CD4-positive, alpha-beta T cell treated with Interleukin-12 subunit alpha and Interleukin-12 subunit beta, for 1 hour (primary cell): ENCODE results near the gene TRMT2A.
"Not testable (repeated sequence)": the region's sequence is repeated elsewhere in the genome, so short reads cannot be mapped to it uniquely, and the experiment has no call there.

Experiments used
- DNase-seq: peaks from one replicate; pipeline ENCODE4 v3.0.0-alpha.2; 2020

TRMT2A gene, protein sequence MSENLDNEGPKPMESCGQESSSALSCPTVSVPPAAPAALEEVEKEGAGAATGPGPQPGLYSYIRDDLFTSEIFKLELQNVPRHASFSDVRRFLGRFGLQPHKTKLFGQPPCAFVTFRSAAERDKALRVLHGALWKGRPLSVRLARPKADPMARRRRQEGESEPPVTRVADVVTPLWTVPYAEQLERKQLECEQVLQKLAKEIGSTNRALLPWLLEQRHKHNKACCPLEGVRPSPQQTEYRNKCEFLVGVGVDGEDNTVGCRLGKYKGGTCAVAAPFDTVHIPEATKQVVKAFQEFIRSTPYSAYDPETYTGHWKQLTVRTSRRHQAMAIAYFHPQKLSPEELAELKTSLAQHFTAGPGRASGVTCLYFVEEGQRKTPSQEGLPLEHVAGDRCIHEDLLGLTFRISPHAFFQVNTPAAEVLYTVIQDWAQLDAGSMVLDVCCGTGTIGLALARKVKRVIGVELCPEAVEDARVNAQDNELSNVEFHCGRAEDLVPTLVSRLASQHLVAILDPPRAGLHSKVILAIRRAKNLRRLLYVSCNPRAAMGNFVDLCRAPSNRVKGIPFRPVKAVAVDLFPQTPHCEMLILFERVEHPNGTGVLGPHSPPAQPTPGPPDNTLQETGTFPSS

DNA sequence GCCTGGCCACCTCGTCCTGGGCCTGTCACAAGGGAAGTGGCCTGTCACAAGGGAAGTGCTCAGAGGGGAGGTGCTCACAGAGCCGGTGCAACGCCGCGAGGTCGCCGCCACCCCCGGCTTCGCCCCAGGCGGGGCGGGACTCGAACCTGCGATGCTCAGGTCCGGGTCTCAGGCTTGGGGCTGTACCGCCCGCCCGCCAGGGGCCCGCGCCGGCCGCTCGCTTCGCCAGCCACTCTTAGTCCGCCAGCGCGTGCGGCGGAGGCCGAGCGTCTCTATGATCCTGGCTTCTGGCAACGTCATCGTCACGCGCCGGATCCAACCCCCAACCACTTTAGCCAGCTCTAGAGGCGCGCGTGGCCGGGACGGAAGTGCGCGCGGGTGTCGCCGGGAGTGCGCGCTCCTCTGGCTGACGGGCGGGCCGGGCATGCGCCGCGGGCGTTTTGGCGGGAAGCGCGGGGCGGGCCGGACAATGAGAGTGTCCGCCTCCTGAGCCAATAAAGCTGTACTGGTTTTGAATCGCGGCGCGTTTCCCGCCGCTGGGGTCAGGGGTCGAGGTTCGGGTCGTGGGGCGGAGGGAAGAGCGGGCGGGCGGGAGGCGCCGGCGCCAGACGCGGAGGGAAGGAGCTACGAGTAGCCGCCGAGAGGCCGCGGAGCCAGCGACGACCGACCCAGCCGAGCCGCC is at the start of gene TRMT2A:
Gene TRMT2A (minus strand): TSS at position 276 of the 682 bp plus-strand sequence. CDS start 320 bp downstream, outside the sequence.
- peak; percentile 98 for DNase-seq

DNA sequence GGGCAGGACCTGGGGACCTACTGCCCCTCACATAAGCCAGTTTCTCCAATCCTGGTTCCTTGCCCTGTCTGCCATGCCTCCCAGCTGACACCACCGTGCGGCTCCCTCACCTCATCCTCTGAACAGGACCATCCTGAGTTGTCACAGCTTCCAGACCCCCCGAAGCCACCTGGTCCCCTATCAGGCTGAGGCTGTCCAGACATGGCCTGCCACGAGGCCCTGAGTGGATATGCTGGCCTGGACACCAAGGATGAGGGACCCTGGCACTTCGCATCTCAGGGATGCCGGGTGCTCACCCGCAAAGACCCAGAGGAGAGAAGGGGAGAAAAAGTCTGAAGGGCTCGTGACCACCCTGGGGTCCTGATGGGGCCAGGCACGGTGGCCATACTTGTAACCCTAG is 49.7 kb upstream of the TRMT2A start:
- DNase-seq = no peak

DNA sequence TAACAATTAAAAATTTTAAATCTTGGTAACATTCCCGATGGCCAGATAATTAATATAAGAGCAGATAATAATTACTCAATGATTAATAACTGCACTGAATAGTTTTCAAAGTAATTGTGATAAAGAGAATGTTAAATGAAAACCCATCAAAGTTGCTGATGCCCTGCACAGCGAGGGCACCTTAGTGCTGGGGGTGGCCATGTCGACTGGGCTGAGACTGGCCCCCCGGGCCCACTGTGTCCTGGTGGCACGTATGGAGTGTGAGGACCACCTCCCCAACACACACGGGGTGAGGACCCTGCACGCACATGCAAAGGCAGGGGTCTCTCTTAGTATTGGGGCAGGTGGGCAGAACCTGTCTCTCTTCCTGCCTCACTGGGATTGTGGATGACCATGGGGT is 48.9 kb upstream of the TRMT2A start:
- DNase-seq = no peak

DNA sequence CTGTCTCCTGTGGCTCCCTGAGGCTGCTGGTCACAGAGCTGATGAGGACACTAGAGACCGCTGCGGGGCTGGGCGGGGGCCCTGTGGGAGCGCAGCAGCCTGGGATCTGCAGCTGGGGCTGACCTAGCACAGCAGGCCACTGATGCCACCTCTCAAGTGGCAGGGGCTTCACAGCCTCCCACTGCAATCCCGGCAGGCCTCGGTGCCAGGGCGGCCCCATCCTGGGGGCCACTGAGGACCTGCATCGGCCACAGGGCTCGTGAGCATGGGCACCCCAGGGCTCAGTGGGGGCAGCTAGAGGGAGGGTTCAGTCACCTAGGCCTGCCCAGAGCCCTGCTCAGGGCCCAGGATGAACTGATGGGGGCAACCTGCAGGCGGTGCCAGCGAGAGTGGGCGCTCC is 48.4 kb upstream of the TRMT2A start:
- DNase-seq = no peak

DNA sequence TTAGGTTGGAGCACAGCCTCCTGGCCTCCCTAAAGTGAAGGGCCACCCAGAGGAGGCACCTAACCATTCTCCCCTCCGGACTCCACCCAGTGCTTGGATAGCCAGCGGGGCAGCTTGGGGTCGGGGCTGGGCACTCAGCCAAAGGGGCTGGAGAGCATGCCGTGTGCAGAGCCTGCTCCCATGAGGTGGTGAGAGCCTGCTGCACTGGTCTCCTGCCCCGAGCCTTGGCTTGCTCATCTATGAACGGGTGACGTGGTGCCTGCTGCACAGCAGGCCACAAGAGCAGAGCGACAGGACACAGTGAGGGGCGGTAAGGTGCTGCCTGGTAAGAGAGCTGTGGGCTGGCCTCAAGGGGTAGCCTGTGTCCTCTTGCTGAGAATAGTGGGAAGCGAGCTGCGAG is 47.8 kb upstream of the TRMT2A start:
- DNase-seq = no peak

DNA sequence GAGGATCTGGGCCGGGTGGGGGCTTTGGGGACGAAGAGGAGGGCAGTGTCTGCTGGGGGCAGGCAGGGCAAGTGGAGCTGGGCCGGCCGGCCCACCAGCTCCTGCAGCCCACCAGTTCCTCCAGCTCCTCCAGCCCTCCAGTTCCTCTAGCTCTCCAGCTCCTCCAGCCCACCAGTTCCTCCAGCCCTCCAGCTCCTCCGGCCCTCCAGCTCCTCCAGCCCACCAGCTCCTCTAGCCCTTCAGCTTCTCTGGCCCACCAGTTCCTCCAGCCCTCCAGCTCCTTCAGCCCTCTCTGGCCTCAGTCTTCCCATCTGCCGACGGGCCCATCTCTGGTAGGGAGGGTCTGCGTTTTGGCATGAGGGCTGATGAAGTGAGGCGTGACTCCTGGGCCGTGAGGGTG is 43.0 kb upstream of the TRMT2A start:
- no peak for DNase-seq

DNA sequence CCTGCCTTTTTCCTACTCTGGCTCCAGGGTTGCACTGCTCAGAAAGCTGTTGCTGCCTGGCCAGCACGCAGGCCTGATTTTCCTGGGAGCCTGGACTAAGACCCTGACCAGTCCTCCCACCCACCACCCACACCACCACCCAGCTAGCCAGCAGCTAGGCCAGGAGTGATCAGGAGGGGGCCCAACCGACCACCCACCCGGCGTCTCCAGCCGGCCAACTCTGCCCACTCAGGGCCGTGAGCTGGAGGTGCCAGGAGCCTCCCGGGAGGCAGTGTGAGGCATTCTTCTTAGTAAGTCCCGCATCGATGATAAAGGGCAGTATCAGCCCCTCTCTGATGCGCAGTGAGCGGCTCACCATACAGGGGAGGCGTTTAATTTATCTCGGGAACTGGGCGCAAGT is 42.5 kb upstream of the TRMT2A start:
- DNase-seq = not testable (repeated sequence)

DNA sequence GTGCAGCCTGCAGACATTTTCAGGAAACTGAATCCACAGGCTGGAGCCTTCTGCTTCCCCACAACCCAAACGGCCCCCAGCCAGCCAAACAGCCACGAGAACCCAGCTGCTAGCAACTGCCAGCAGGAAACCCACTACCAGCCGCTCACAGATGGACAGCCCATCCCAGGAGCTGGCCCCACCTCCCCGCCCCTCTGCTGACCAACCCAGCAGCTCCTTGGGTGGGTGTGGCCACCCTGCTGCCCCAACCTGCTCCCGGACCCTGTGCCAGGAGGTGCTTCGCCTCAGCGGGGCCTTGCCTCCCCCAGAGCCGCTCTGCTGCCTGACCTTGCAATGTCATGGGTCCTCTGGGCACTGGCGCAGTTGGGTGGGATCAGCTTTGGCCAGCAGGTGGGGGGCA is 42.0 kb upstream of the TRMT2A start:
- no peak for DNase-seq

DNA sequence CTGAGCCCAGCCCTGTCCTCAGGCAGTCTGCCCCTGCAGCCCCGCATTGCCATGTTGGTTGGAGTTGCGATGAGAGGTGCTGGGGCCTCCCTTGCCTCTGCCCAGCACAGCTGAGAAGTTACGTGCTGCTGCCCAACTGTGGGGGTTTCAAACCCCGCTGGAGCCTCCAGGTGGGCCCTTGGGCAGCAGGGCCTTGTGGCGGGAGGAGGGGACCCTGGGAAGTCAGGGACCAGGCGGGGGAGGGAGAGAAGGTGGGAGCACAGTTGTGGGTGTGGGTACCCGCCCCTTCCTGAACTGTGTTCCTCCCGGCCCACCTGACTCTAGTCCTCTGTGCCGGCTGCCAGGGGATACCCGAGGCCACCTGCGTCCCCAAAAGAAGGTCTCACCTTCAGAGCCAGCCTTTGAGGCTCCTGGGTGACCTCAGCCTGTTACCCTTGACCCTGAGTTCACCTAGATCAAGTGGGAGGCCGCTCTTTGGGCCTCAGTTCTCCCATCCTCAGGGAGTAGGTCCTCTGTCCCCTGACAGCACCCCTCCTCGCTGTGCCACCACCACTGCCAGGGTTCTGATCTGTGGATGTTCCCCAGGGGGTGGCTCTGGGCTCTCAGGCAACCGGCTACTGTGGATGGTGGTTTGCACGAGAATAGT is 41.5 kb upstream of the TRMT2A start:
- DNase-seq = no peak

DNA sequence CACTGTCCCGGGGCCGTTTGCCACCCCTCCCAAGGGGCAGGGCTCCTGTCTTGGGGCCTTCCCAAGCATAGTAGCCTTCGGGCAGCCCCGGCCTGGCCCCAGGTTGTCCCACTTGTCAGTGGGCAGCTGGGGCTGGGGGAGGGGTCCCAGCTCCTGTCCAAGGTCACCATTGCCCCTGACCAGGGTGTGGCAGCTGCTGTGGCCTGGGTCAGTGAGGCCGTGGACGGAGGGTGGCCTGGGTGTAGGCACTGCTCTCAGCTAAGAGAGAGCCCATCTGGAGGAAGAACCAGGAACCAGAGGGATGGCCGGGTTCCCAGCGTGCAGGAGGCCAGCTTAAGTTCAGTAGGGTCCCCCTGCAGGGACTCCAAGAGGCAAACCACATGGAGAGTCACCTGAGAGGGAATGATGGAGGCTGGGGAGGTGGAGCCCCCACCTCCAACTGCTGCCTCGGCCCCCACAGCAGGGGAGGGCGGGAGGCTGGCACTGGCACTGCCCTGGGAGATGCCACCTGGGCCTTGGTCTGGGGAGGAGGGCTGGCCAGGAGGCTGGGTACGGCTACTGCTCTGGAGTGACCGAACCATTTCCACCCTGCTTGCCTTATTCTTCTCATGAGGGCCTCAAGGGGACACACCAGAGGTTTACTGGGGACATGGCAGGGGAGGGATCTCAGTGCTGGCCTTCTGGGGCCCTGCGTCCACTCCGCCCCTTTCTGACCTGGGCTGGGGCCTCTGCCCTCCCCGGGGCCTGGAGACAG is 40.6 kb upstream of the TRMT2A start:
- no peak for DNase-seq

DNA sequence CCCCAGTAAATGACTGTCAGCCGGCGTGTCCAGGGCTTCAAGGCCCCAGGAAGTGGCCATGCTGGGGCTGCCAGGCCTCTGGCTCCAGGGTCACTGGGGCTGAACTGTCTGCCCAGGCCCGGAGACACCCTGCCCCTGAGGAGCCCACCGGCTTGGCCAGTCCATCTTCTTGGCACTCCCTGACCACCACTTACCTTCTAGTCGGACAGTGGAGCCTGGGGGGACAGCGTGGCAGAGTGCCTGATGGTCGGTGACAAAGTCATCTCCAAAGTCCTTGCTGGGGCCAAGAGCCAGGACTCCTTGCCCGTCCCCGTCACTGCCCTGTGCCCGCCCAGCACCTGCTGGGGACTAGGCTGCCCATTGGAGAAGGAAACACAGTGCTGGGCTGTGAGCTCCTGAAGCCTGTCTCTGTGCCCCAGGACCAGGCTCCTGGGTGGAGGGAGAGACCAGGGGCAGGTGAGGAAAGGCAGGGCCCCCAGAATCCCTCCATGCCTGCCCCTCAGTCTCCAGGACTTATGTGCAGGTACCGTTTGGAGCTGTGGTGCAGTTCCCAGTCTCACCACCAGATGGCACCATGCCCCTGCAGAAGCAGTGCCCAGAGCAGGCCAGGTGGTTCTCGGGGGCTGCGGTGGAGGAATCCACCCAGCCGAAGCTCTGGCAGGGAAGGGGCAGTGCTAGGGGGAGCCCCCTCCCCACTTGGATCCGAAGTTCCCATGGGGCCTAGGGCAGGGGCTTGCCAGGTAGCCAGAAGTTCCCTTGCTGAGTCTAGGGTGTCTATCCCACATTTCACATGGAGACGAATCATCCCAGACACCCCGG is 39.8 kb upstream of the TRMT2A start:
- peak; percentile 88 for DNase-seq

DNA sequence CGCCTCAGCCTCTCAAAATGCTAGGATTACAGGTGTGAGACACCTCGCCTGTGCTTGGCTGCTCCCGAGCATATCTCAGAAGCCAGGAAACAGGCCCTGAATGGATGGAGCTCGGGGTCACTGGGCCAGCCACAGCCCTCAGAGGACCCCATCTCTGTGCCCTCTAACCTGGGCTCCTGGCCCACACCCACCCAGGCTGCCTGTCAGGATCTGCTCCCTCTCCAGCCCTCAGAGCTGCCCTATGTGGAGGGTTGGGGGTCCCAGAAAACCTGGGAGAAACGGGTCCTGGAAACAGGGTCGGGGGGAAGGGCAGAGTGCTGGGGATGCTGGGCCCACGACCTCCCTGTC is 39.0 kb upstream of the TRMT2A start:
- DNase-seq = no peak

DNA sequence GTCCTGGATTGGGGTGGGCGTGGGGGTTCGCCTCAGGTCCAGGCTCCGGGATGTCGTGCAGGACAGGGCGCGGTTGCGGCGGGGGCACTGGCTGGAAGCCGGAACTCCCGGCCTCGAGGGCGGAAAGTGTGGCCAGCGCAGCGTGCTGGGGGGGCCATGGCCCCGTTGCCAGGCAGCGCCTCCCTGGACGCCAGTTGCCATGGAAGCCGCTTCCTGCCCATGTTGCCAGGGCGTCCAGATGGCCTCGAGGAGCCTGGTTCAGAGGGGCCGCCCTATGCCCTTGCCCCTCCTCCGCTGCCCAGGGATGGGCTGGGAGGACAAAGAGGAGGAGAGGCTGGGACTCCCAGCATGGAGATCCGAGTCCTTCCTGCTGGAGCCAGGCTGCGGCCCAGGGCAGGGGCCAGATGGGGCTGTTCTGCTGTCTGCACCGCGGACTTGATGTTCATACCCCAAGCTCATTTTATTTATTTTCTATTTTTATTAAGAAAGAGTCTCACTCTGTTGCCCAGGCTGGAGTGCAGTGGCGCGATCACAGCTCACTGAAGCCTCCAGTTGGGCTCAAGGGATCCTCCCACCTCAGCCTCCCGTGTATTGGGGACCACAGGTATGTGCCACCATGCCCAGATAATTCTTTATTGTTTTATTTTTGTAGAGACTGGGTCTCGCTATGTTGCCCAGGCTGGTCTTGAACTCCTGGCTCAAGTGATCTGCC is 38.5 kb upstream of the TRMT2A start:
- DNase-seq = peak; percentile 24

DNA sequence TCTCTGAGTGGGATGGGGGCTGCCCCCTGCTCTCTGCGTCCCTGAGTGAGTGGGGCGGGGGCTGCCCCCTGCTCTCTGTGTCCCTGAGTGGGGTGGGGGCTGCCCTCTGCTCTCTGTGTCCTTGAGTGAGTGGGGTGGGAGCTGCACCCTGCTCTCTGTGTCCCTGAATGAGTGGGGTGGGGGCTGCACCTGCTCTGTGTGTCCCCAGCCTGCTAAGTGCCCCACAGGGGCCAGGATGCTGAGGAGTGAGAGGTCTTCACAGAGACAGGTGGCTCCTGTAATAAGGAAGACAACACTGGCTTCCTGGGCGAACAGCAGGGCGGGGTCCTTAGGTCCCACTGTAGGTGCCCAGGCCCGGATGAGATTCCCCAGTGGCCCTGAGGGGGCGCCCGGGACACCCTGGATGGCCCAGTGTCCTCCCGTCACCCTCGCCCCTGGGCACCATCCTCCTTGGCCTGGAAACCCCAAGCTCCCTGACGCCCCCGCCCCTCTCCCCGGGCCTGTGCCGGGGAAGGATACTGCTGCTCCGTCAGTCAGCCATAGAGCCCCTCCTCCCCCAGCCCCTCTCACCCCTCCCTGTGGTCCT is 37.7 kb upstream of the TRMT2A start:
- no peak for DNase-seq

DNA sequence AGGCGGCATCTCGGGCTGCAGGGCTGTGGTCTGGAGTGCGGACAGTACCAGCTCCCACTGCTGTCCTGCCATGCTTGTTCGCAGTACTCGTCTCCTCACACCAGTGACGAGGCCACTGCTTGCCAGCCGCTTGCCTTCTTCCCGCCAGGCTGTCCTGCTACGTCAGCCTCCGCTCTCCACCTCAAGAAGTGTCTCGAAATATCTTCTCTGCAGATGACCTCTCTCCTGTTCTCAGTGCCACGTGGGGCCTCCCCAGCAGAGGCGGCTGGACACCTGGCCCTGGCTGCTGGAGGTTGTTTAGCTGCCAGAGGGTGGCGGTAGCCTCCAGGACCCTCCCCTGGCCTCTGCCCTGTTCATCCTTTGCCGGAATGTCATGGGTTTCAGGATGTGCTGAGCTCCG is 36.9 kb upstream of the TRMT2A start:
- DNase-seq = no peak

DNA sequence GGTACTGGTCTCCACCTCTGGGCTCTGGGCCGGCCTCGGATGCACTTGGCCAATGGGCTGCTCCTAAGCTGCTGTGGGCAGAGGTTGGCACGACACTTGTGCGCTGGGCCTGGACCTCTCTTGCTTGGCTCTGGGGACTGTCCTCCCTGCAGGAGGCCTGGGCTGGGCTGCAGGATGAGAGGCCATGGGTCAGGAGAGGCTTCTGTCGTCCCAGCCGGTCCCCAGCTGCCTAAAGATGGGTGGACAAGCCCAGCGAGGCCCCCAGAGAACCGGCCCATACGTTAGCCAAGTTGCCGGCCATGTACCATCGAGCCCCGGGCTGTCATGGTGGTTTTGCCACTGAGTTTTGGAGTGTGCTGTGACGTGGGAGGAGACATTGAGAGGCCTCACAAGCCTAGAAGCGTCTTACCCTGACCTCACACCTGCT is 35.5 kb upstream of the TRMT2A start:
- DNase-seq = no peak

DNA sequence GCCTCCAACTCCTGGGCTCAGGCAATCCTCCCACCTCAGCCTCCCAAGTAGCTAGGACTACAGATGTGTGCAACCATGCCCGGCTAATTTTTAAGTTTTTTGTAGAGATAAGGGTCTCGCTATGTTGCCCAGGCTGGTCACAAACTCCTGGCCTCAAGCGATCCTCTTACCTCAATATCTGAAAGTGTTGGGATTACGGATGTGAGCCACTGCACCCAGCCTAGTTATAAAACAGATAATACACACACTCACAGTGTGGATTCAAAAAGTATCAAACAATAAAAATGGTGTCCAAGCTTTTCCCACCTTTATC is 34.2 kb upstream of the TRMT2A start:
- DNase-seq = no peak

DNA sequence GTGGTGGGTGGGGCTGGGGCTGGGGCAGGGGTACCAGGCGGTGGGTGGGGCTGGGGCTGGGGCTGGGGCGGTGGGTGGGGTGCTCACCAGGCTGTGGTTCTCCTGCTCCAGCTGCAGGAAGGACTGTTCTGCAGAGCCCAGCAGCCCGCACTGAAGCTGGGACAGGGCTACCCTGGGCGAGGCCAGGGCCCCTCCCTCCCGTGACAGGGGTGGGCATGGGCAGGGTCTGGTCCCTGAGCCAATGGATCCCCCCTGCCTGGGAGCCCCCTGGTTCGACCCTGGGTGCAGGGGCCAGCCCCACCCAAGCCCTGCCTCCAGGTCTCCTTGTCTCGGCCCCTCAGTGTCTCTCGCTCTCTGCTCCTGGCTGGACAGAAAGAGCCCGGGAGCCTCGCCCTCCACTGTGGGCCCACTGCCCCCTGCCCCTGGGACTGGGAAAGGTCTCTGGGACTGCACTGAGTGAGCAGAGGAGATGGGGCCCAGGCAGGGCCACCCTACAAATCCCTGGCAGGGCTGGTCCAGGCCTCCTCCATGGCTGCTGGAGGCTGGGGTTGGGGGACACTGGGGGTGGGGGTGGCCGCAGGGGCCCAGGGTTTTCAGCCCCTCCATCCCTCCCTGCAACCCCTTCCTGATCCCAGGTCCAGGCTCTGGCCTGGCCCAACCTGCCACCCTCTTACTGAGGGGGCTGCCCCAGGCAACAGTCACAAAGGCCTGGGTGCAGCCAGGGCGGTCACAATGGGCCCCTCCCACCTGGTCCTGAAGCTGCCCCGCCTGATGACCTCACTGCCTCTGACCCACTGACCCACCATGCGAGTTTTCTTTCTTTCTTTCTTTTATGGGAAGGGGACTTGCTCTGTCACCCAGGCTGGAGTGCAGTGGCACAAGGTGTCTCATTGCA is 33.6 kb upstream of the TRMT2A start, which contains the start of gene CCDC188:
Gene CCDC188 (minus strand): TSS at position 675 of the 895 bp plus-strand sequence. CDS start 69 bp downstream, at position 606.
- no peak for DNase-seq
